A549 (cell line): ENCODE data around the gene IGSF1.

Experiments used
- CHD2 ChIP-seq: fragments of 150-350 bp; IDR thresholded peaks from 2 replicates; pipeline ENCODE4 v1.6.1; 2014; ENCODE audit warnings: low read length; ENCODE audit not compliant: partially characterized antibody
- CTCF ChIP-seq: fragments of >200 bp; sonication (Bioruptor Twin); formaldehyde crosslinking; IDR thresholded peaks from 3 replicates; pipeline ENCODE4 v1.5.1; 2016
- E2F6 ChIP-seq: IDR thresholded peaks from 2 replicates; pipeline ENCODE4 v1.6.1; 2012; ENCODE audit warnings: low read depth, borderline replicate concordance
- EP300 ChIP-seq, 2 experiments: fragments of >200 bp; sonication (Bioruptor Twin); formaldehyde crosslinking; IDR thresholded peaks; 2 replicates in 1 of 2; 3 replicates in 1 of 2; pipeline ENCODE4 v1.6.1; 2016 to 2017
- MAX ChIP-seq: IDR thresholded peaks from 2 replicates; pipeline ENCODE4 v1.6.1; 2012
- MAZ ChIP-seq: fragments of 150-350 bp; IDR thresholded peaks from 2 replicates; pipeline ENCODE4 v1.6.1; 2014; ENCODE audit warnings: antibody characterized with exemption, low read depth, low read length, borderline replicate concordance
- NR3C1 ChIP-seq: fragments of >200 bp; sonication (Bioruptor Twin); formaldehyde crosslinking; IDR thresholded peaks from 3 replicates; pipeline ENCODE4 v1.6.1; 2017
- RARB ChIP-seq: fragments of 250-450 bp; sonication (Bioruptor Pico); IDR thresholded peaks from 2 replicates; pipeline ENCODE4 v1.8.0; 2021; ENCODE audit warnings: mild to moderate bottlenecking, moderate library complexity

- TF ChIP-seq RARB (CRISPR knock-in tag) (no peak), CTCF (no peak), E2F6 (no peak), MAX (no peak), MAZ (no peak), NR3C1 (no peak), CHD2 (no peak), EP300 (IDR thresholded peaks at IDR 0.05) (no peak)
Measured at GRCh38 chrX:131271274-131271673, 17.8 kb downstream of the IGSF1 start.
